Heart right ventricle (tissue), 16 donors: Measurements from ENCODE around the gene LRRC45. TPM values are rescaled to one million over a fixed set of nuclear protein-coding genes. Genes with fewer than 3 reads are reported as not detected.

ENCODE experiments used
- ATAC-seq, 8 donors: fragments of 200-7000 bp; cut with Tn5 transposase; one replicate each; pipeline ENCODE4 v1.9.1; 2020; ENCODE audit warnings: mild to moderate bottlenecking in 8 of 8, moderate library complexity in 8 of 8, moderate number of reproducible peaks in 1 of 8
- DNase-seq, 2 donors: peaks; one replicate each; pipeline ENCODE4 v3.0.0-alpha.2; 2020
- H3K27ac ChIP-seq, 10 donors: fragments of 200-600 bp; sonication (generic) in 2 of 10; one replicate each; pipeline versions ENCODE4 v1.5.0 to v1.8.0; 2020 to 2022; ENCODE audit warnings: mild to moderate bottlenecking in 3 of 10
- H3K27me3 ChIP-seq, 7 donors: fragments of 200-600 bp; one replicate each; pipeline ENCODE4 v1.8.0; 2021 to 2022; ENCODE audit warnings: mild to moderate bottlenecking in 2 of 7
- H3K36me3 ChIP-seq, 9 donors: fragments of 200-600 bp; sonication (generic) in 1 of 9; one replicate each; pipeline versions ENCODE4 v1.5.0 to v1.8.0; 2020 to 2022; ENCODE audit warnings: mild to moderate bottlenecking in 2 of 9
- H3K4me1 ChIP-seq, 9 donors: fragments of 200-600 bp; sonication (generic) in 1 of 9; one replicate each; pipeline versions ENCODE4 v1.5.0 to v1.8.0; 2020 to 2022; ENCODE audit warnings: mild to moderate bottlenecking in 4 of 9
- H3K4me3 ChIP-seq, 10 donors: fragments of 200-600 bp; sonication (generic) in 2 of 10; one replicate each; pipeline versions ENCODE4 v1.5.0 to v1.8.0; 2020 to 2022; ENCODE audit warnings: mild to moderate bottlenecking in 7 of 10, moderate library complexity in 2 of 10
- H3K9me3 ChIP-seq, 11 donors: fragments of 200-600 bp in 10 of 11; sonication (generic) in 2 of 11; one replicate each; pipeline versions ENCODE4 v1.5.0 to v1.8.0; 2013 to 2022; ENCODE audit warnings: mild to moderate bottlenecking in 2 of 11, control low read depth in 1 of 11, moderate library complexity in 1 of 11
- CTCF ChIP-seq, 9 donors: fragments of 200-600 bp; sonication (generic) in 2 of 9; IDR thresholded peaks; one replicate each; pipeline versions ENCODE4 v1.5.0 to v1.8.0; 2021 to 2022; ENCODE audit warnings: antibody characterized with exemption in 9 of 9, mild to moderate bottlenecking in 5 of 9, moderate library complexity in 1 of 9
- WGBS, 2 donors: extraction: QIAGEN DNeasy Blood & Tissue Kit; methylation state at CpG; one replicate each; pipeline ENCODE4 v1.1.7; 2013; ENCODE audit warnings: inconsistent platforms in 1 of 2; 5-methylcytosine and 5-hydroxymethylcytosine counted together
- intact Hi-C, 10 donors: fragments of 100-400 bp; cut with DNase I; formaldehyde crosslinking; loops; one replicate each; pipeline versions ENCODE4 v1.11.1 to v1.14.2; 2022
- polyA plus RNA-seq, 2 donors: library from polyadenylated mRNA; stranded (reverse); fragments of 200-250 nt; gene quantifications; one replicate each; pipeline ENCODE4 v1.2.3, GENCODE V29; 2013
- total RNA-seq, 10 donors: library from RNA; stranded (reverse); fragmentation: NEBNext Ultra II Directional in 3 of 10; extraction: Animal tissue kit (Norgen Biotek cat#: 25700) in 3 of 10; gene quantifications; one replicate each; pipeline versions ENCODE4 v1.2.1 to v1.2.4, GENCODE V29; 2021 to 2023
- donor health status: Arrhythmogenic right ventricular cardiomyopathy.
- donor health status: ischemic (EF 13 %, LVEDD 7.1; RV severe dilation, severe dysfunction).
- donor health status: healthy with polysubstance abuse.
- donor health status: DM: no; HTN: yes; CAD: no.
- donor health status: DM: no; HTN: no; CAD: no.
- donor health status: ischemic (EF 25% LVEDD 6.9; RV normal size, moderate dysfunction).
- donor health status: ischemic (EF 25% LVEDD 5.7; RV mildly dilated, moderate dysfunction).
- donor health status: healthy.
- donor health status: DM: yes; HTN: yes; CAD: no.
- donor health status: Ischemic cardiomyopathy.
- donor health status: ischemic (EF 35%, LVEDD 5.7; RV mildly dilated, moderate dysfunction).
- donor health status: nonischemic (EF 11% LVEDD 7.7; RV severe dilation, severe dysfunction).
- donor health status: DM: yes; HTN: yes; CAD: no.
- donor health status: PGD.
- donor health status: ischemic (EF 29% LVEDD 5.4; RV normal size, mild dysfunction).
- donor health status: nonischemic (EF 23%, LVEDD 6.1; RV moderate dilation, normal function).

The LRRC45 gene
- total and polyA plus RNA-seq, 12 donors = 2.2 to 10.4 (median 3.5) TPM

GRCh38 chr17:82053130-82053529 is 30.0 kb downstream of the LRRC45 start:
- intact Hi-C loops = loop anchor here in 1 of 10 donors (5.0 kb wide), 1 partner anchor 44 kb away; the partner anchor contains the start of gene FASN
- no peak for ATAC-seq
- 90 to 92% methylated on average over 19 of the region's 19 CpGs for WGBS, 2 donors
- peaks cover 12 to 39% (median 28%) of the 10 kb centered on the region in 9 donors for H3K4me1 ChIP-seq
- H3K27ac ChIP-seq = no peak overlapping the region
- TF ChIP-seq CTCF (IDR thresholded peaks at IDR 0.05) = no peak
- DNase-seq = no peak
- H3K4me3 ChIP-seq = peak overlapping the region in 7 of 10 donors; percentile 73 to 97 (median 86)
- no peaks in the 10 kb centered on the region for H3K9me3 ChIP-seq
- peaks cover 3 to 72% (median 29%) of the 10 kb centered on the region in 9 donors for H3K36me3 ChIP-seq
- H3K27me3 ChIP-seq = no peaks in the 10 kb centered on the region

DNA sequence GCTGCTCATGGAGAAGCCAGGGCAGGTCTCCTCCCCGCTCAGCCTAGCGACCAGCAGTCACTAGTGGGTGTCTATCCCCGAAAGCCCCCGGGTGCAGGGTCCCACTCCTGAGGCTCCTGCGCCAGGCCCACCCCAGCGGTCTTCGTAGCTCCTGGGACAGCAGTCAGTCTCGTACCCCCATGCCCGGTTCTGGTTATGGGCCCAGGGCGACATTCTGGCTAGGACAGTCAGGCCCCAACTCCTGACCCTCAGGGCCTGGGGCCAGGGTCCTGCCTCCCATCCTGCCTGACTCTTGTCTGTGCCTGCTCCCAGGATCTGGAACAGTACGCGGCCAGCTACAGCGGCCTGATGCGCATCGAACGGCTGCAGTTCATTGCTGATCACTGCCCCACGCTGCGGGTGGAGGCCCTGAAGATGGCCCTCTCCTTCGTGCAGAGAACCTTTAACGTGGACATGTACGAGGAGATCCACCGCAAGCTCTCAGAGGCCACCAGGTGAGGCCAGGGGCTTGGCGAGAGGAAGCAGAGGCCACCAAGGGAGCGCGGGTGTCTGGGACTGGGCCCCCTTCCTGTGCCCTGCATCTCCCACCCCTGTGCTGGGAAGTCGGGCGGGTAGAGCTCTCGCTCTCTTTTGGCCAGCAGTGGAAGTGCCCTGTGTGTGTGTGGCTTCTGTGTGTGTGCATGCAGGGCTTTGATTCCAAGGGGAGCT is 30.6 kb downstream of the LRRC45 start:
- no peak for DNase-seq
- H3K27ac ChIP-seq = no peak overlapping the region

DNA sequence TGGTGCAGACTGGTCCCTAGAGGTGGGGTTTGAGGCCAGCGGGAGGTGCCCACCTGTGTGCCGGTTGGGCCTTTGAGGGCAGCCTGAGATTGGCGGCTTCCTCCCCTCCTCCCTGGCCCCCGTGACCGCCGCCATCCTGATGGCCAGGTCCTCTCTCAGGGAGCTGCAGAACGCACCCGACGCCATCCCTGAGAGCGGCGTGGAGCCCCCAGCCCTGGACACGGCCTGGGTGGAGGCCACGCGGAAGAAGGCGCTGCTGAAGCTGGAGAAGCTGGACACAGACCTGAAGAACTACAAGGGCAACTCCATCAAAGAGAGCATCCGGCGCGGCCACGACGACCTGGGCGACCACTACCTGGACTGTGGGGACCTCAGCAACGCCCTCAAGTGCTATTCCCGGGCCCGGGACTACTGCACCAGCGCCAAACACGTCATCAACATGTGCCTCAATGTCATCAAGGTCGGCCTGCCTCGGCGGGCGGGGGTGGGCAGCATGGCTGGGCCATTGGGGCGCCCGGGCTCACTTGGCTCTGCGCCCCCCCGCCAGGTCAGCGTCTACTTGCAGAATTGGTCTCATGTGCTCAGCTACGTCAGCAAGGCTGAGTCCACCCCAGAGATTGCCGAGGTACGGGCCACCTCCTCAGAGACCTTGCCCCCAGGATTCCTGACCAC is 31.4 kb downstream of the LRRC45 start:
- peaks cover 12 to 36% (median 28%) of the 10 kb centered on the region in 9 donors for H3K4me1 ChIP-seq
- ATAC-seq = no peak
- TF ChIP-seq CTCF (IDR thresholded peaks at IDR 0.05) = no peak
- no peak overlapping the region for H3K27ac ChIP-seq
- intact Hi-C loops = loop anchor here in 1 of 10 donors (5.0 kb wide), 1 partner anchor 43 kb away; the partner anchor contains the start of gene FASN
- 87 to 88% methylated on average over 38 of the region's 38 CpGs for WGBS, 2 donors
- DNase-seq = peak in 1 of 2 donors; percentile 7
- H3K36me3 ChIP-seq = peaks cover 3 to 73% (median 27%) of the 10 kb centered on the region in 9 donors
- no peaks in the 10 kb centered on the region for H3K9me3 ChIP-seq
- no peak overlapping the region for H3K4me3 ChIP-seq
- H3K27me3 ChIP-seq = no peaks in the 10 kb centered on the region

More for the DNA sequence above, 30.6 kb downstream of the LRRC45 start:
- Histone ChIP-seq H3K27me3 (no peaks in the 10 kb centered on the region), H3K36me3 (peaks cover 3 to 72% (median 29%) of the 10 kb centered on the region in 9 donors), H3K9me3 (no peaks in the 10 kb centered on the region), H3K4me1 (peaks cover 12 to 39% (median 28%) of the 10 kb centered on the region in 9 donors), H3K4me3 (peak overlapping the region in 2 of 10 donors; percentile 86 to 91)
- WGBS, 2 donors = 93 to 94% methylated on average over 28 of the region's 28 CpGs
- no peak for ATAC-seq
- no peak for TF ChIP-seq CTCF (IDR thresholded peaks at IDR 0.05)
- intact Hi-C loops = loop anchor here in 1 of 10 donors (5.0 kb wide), 1 partner anchor 44 kb away; the partner anchor contains the start of gene FASN
